Activated CD4-positive, alpha-beta T cell treated with anti-CD3 and anti-CD28 coated beads, Interleukin-2, amount 50 U/mL, for 4 hours (primary cell): ENCODE data around the gene FHAD1.
A peak's percentile ranks its signal among the peaks of the same experiment; 100 is the strongest.

ENCODE experiments used
- DNase-seq, 2 experiments: peaks; one replicate each; pipeline ENCODE4 v3.0.0-alpha.2; 2020

FHAD1 gene

GRCh38 chr1:15251857-15252835 is 5.1 kb downstream of the FHAD1 start:
- DNase-seq = no peak

DNA sequence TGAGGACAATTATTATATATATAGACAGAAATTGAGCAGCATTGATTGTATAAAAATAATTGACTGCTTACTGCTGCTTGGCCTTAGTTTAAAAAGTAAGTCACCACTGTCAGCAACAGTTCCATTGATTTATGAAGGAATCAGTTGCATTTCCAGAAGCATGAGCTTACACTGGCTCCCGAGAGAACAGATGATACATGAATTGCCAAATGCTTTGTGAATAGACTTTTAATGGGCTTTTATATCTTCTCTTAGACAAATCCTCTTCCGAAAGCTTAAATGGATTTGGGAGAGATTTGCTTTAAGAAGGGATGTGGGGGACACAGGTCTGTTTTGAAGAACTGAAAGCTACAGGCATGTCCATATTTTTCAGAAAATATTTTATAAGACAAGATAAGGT is 7.5 kb downstream of the FHAD1 start:
- DNase-seq = no peak

DNA sequence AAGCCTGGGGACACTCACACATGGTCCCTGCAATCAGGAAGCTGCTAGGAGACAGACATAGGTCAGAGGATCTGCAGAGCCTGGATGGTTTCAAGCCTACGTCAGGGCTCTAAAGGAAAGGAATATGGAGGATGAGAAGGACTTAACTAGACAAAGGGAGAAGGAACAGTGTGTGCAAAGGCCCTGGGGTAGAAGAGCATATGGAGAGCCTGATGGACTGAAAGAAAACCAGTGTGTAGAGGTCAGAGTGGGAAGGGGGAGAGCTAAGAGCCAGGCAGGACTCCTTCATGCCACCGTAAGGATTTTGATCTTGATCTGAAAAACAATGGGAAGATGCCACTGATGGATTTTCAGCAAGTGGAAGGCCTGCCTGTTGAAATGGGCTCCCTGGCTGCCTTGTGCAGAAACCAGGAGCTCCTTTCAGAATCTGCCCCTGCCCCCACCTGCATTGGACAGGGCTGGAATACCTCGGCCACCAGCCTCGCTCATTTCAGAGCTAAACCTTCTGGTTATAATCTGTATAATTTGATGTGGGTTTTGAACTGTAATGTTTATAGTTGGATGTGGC is 8.6 kb downstream of the FHAD1 start:
- DNase-seq = no peak

DNA sequence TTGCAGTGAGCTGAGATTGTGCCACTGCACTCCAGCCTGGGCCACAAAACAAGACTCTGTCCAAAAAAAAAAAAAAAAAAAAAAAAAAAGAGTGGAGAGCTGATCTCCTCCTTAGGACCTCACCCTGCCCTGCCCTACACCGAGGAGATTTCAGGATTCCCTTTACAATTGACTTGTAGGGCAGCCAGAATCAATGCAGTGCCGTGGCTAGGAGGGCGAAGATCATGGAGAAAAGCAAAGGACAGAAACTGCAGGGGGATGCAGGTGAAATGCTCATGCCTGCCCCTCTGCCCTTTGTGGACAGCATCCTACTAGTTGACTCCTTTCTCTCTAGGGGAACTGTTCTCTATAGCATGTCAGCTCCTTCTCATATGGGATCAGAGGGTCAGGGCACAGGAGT is 9.6 kb downstream of the FHAD1 start:
- no peak for DNase-seq

- no peak for DNase-seq
Measured at GRCh38 chr1:15257309-15257708, 10.3 kb downstream of the FHAD1 start.

- no peak for DNase-seq
Measured at GRCh38 chr1:15258833-15259621, 12.0 kb downstream of the FHAD1 start.

GRCh38 chr1:15259622-15260007 is 12.6 kb downstream of the FHAD1 start:
- no peak for DNase-seq

GRCh38 chr1:15260418-15261154 is 13.6 kb downstream of the FHAD1 start:
- no peak for DNase-seq

- DNase-seq = no peak
Measured at GRCh38 chr1:15261155-15262002, 14.4 kb downstream of the FHAD1 start.

GRCh38 chr1:15262003-15262377 is 15.0 kb downstream of the FHAD1 start:
- no peak for DNase-seq

GRCh38 chr1:15262706-15263105 is 15.7 kb downstream of the FHAD1 start:
- no peak for DNase-seq

GRCh38 chr1:15264769-15265168 is 17.7 kb downstream of the FHAD1 start:
- no peak for DNase-seq

GRCh38 chr1:15271196-15271595 is 24.2 kb downstream of the FHAD1 start:
- DNase-seq = no peak

DNA sequence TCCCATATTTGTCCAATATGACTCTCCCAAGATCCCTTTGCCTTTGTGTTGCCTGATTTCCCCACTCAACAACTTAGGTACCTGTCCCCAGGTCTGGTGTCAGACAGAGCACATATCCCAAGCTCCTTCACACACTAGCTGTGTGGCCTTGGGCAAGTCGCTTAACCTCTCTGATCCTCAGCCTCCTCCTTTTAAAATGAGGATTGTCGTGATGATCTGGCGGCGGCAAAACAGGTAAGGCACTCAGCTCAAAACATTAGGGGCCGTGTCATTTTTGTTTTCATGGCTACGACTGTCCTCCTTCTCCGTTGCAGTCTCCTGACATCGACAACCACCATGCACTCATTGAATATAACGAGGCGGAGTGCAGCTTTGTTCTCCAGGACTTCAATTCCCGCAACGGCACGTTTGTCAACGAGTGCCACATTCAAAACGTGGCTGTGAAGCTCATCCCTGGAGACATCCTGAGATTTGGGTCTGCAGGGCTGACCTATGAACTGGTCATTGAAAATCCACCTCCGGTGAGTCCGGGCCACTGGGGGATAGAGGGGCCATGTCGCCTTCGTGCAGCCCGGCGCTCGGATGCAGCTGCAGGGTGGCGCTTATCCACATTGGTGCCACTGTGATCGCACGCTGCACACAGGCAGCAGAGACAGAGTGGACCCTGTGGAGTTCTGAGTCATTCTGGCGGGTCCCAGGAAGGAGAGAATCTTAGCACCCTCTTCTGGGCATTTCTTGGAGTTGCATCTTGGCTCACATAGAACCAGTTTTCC is 25.2 kb downstream of the FHAD1 start:
- peak in 1 of 2 experiments; percentile 8 for DNase-seq

GRCh38 chr1:15272782-15273127 is 25.7 kb downstream of the FHAD1 start:
- no peak for DNase-seq

DNA sequence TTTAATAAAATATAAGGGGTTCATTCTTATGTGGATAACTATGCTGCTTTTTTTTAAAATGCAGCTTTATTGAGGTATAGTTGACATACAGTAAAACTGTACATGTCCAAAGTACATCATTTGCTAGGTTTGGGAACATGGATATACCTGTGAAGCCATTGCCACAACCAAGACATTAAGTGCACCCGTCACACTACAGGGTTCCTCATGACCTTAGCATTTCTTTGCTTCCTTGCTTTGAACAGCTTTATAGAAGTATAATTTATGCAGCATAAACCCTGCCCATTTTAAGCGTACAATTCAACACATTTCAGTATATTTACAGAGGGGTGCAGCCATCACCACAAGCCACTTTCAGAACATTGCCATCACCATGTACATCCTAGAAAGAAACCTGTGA is 26.3 kb downstream of the FHAD1 start:
- DNase-seq = no peak

GRCh38 chr1:15275921-15276683 is 29.1 kb downstream of the FHAD1 start:
- no peak for DNase-seq

GRCh38 chr1:15276691-15277446 is 29.8 kb downstream of the FHAD1 start:
- no peak for DNase-seq

- no peak for DNase-seq
Measured at GRCh38 chr1:15277447-15277838, 30.4 kb downstream of the FHAD1 start.

- no peak for DNase-seq
Measured at GRCh38 chr1:15277933-15278332, 30.9 kb downstream of the FHAD1 start.
